ENCODE measurements around the gene REV3L.

Gene REV3L

GRCh38 chr6:111432511-111432910 is 50.5 kb downstream of the REV3L start:
- no peak for DNase-seq (ENCODE audit: low read depth in 1 of 2, low spot score in 1 of 2)
- Histone ChIP-seq H3K4me3 (replicated peaks; ENCODE audit: insufficient read depth, low read length) (no peak overlapping the region), H3K27me3 (ENCODE audit: insufficient read depth, poor library complexity, severe bottlenecking) (no peaks in the 10 kb centered on the region), H3K27ac (replicated peaks) (no peak overlapping the region)
- TF ChIP-seq, protein P1, sequence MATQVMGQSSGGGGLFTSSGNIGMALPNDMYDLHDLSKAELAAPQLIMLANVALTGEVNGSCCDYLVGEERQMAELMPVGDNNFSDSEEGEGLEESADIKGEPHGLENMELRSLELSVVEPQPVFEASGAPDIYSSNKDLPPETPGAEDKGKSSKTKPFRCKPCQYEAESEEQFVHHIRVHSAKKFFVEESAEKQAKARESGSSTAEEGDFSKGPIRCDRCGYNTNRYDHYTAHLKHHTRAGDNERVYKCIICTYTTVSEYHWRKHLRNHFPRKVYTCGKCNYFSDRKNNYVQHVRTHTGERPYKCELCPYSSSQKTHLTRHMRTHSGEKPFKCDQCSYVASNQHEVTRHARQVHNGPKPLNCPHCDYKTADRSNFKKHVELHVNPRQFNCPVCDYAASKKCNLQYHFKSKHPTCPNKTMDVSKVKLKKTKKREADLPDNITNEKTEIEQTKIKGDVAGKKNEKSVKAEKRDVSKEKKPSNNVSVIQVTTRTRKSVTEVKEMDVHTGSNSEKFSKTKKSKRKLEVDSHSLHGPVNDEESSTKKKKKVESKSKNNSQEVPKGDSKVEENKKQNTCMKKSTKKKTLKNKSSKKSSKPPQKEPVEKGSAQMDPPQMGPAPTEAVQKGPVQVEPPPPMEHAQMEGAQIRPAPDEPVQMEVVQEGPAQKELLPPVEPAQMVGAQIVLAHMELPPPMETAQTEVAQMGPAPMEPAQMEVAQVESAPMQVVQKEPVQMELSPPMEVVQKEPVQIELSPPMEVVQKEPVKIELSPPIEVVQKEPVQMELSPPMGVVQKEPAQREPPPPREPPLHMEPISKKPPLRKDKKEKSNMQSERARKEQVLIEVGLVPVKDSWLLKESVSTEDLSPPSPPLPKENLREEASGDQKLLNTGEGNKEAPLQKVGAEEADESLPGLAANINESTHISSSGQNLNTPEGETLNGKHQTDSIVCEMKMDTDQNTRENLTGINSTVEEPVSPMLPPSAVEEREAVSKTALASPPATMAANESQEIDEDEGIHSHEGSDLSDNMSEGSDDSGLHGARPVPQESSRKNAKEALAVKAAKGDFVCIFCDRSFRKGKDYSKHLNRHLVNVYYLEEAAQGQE (IDR thresholded peaks at IDR 0.05; ENCODE audit: insufficient replicate concordance, low read depth) = no peak
- TF ChIP-seq CTCF (IDR thresholded peaks at IDR 0.05; ENCODE audit: insufficient read depth, low read length) (no peak), POLR2AphosphoS5 (IDR thresholded peaks at IDR 0.05; ENCODE audit: low read depth) (no peak), SPI1 (IDR thresholded peaks at IDR 0.05; ENCODE audit: borderline replicate concordance, low read depth) (no peak), GABPA (IDR thresholded peaks at IDR 0.05; ENCODE audit: low read depth) (no peak)

GRCh38 chr6:111430605-111431376 is 52.2 kb downstream of the REV3L start:
- Histone ChIP-seq H3K27me3 (ENCODE audit: insufficient read depth, poor library complexity, severe bottlenecking) (no peaks in the 10 kb centered on the region), H3K4me3 (replicated peaks; ENCODE audit: insufficient read depth, low read length) (no peak overlapping the region), H3K27ac (replicated peaks) (no peak overlapping the region)
- no peak for TF ChIP-seq POLR2AphosphoS5 (IDR thresholded peaks at IDR 0.05; ENCODE audit: low read depth)
- TF ChIP-seq SPI1 (IDR thresholded peaks at IDR 0.05; ENCODE audit: borderline replicate concordance, low read depth) = no peak
- TF ChIP-seq, protein P1 (IDR thresholded peaks at IDR 0.05; ENCODE audit: insufficient replicate concordance, low read depth) = no peak
- TF ChIP-seq GABPA (IDR thresholded peaks at IDR 0.05; ENCODE audit: low read depth) = no peak
- no peak for TF ChIP-seq CTCF (IDR thresholded peaks at IDR 0.05; ENCODE audit: insufficient read depth, low read length)
- no peak for DNase-seq (ENCODE audit: low read depth in 1 of 2, low spot score in 1 of 2)

DNA sequence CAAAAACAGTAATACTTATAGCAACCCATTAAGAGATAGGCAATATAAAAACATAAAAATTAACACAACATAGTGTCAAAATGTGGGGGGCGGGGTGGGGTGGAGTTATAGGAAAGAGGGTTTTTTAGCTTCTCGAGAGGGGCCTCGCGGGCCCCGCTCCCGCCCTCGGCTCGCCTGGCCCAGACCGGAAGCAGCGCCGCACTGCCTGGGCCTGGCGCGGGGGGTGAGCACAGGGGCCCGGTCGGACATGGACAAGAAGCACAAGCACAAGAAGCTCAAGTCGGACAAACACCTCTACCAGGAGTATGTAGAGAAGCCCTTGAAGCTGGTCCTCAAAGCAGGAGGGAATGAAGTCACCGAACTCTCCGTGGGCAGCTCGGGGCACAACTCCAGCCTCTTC is 53.4 kb downstream of the REV3L start:
- no peak overlapping the region for H3K27ac ChIP-seq (replicated peaks)
- no peak for TF ChIP-seq POLR2AphosphoS5 (IDR thresholded peaks at IDR 0.05; ENCODE audit: low read depth)
- no peak for TF ChIP-seq CTCF (IDR thresholded peaks at IDR 0.05; ENCODE audit: insufficient read depth, low read length)
- no peak for TF ChIP-seq SPI1 (IDR thresholded peaks at IDR 0.05; ENCODE audit: borderline replicate concordance, low read depth)
- TF ChIP-seq, protein P1 (IDR thresholded peaks at IDR 0.05; ENCODE audit: insufficient replicate concordance, low read depth) = no peak
- no peak for TF ChIP-seq GABPA (IDR thresholded peaks at IDR 0.05; ENCODE audit: low read depth)
- no peak for DNase-seq (ENCODE audit: low read depth in 1 of 2, low spot score in 1 of 2)
- H3K27me3 ChIP-seq (ENCODE audit: insufficient read depth, poor library complexity, severe bottlenecking) = no peaks in the 10 kb centered on the region
- no peak overlapping the region for H3K4me3 ChIP-seq (replicated peaks; ENCODE audit: insufficient read depth, low read length)

Data from HL-60 (cell line).